WERI-Rb-1 (cell line): ENCODE measurements around the gene LRBA.
"Not testable (repeated sequence)": the region's sequence is repeated elsewhere in the genome, so short reads cannot be mapped to it uniquely, and the experiment has no call there.

ENCODE experiments used
- DNase-seq: peaks from one replicate; pipeline ENCODE4 v3.0.0-alpha.2; 2020
- H3K27ac ChIP-seq: fragments of 250-450 bp; sonication (Bioruptor Pico); 2 replicates; pipeline ENCODE4 v1.5.1; 2020; ENCODE audit warnings: mild to moderate bottlenecking, moderate library complexity
- H3K27me3 ChIP-seq: fragments of 250-450 bp; sonication (Bioruptor Pico); 2 replicates; pipeline ENCODE4 v1.5.1; 2021; ENCODE audit warnings: mild to moderate bottlenecking, low read depth, moderate library complexity; ENCODE audit not compliant: insufficient read depth, severe bottlenecking
- H3K36me3 ChIP-seq: fragments of 250-450 bp; sonication (Bioruptor Pico); 2 replicates; pipeline ENCODE4 v1.5.1; 2020; ENCODE audit warnings: mild to moderate bottlenecking, moderate library complexity
- H3K4me3 ChIP-seq: 2 replicates; pipeline ENCODE4 v1.5.1; 2011; ENCODE audit warnings: low read depth, mild to moderate bottlenecking, control low read depth, low read length
- H3K9me3 ChIP-seq: fragments of 250-450 bp; sonication (Bioruptor Pico); 2 replicates; pipeline ENCODE4 v1.5.1; 2021; ENCODE audit warnings: mild to moderate bottlenecking, moderate library complexity; ENCODE audit not compliant: severe bottlenecking
- TF ChIP-seq, protein P1 (sequence below): IDR thresholded peaks from 2 replicates; pipeline ENCODE4 v1.5.1; 2011; ENCODE audit warnings: low read depth, mild to moderate bottlenecking, control low read depth, inconsistent platforms, low read length

LRBA gene

DNA sequence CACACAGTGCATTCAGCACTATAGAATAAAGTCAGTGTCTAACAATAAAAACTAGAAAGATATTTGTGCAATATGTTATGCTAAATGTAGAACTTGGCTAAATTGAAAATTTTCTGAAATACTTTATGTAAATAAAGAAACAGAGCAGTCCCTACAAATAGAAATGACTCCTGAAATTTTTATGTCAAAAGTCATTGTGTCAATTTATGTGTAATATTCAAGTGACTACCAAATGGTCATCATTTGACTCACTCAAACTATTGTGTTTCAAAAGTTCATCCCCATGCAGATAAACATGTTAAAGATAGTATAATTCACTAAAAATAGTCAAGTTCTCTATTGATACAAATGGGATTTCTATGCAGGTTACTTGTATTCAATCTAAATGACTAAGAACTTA is 17.9 kb downstream of the LRBA start:
- H3K4me3 ChIP-seq = no peak overlapping the region
- no peak overlapping the region for H3K27ac ChIP-seq
- no peaks in the 10 kb centered on the region for H3K9me3 ChIP-seq
- no peaks in the 10 kb centered on the region for H3K27me3 ChIP-seq
- no peaks in the 10 kb centered on the region for H3K36me3 ChIP-seq
- TF ChIP-seq, protein P1, sequence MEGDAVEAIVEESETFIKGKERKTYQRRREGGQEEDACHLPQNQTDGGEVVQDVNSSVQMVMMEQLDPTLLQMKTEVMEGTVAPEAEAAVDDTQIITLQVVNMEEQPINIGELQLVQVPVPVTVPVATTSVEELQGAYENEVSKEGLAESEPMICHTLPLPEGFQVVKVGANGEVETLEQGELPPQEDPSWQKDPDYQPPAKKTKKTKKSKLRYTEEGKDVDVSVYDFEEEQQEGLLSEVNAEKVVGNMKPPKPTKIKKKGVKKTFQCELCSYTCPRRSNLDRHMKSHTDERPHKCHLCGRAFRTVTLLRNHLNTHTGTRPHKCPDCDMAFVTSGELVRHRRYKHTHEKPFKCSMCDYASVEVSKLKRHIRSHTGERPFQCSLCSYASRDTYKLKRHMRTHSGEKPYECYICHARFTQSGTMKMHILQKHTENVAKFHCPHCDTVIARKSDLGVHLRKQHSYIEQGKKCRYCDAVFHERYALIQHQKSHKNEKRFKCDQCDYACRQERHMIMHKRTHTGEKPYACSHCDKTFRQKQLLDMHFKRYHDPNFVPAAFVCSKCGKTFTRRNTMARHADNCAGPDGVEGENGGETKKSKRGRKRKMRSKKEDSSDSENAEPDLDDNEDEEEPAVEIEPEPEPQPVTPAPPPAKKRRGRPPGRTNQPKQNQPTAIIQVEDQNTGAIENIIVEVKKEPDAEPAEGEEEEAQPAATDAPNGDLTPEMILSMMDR = no peak
- DNase-seq = no peak

DNA sequence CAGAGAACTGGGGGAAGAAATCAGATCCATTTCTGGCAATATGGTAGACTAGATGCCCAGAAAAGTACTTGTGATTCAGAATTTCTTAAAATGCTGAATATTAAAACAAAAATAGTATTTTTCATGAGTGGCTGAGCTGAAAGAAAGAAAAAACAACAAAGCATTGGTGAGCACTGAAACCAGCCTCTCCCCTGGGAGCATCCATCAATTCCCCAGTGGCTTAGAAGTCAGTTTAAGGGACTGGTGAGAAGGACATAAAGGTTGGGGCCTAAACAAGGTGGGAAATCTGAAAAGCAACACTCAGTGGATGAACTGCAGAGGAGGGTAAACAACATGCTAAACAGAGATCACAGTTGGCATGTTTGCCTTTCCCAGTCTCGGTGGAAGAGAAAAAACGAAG is 20.4 kb downstream of the LRBA start:
- no peaks in the 10 kb centered on the region for H3K9me3 ChIP-seq
- DNase-seq = no peak
- no peaks in the 10 kb centered on the region for H3K27me3 ChIP-seq
- no peaks in the 10 kb centered on the region for H3K36me3 ChIP-seq
- TF ChIP-seq, protein P1 = no peak
- H3K27ac ChIP-seq = no peak overlapping the region
- no peak overlapping the region for H3K4me3 ChIP-seq

- not testable (repeated sequence) for DNase-seq, H3K27ac ChIP-seq, H3K27me3 ChIP-seq, H3K36me3 ChIP-seq, H3K4me3 ChIP-seq, H3K9me3 ChIP-seq
Measured at GRCh38 chr4:150993577-150993976, 21.5 kb downstream of the LRBA start.

DNA sequence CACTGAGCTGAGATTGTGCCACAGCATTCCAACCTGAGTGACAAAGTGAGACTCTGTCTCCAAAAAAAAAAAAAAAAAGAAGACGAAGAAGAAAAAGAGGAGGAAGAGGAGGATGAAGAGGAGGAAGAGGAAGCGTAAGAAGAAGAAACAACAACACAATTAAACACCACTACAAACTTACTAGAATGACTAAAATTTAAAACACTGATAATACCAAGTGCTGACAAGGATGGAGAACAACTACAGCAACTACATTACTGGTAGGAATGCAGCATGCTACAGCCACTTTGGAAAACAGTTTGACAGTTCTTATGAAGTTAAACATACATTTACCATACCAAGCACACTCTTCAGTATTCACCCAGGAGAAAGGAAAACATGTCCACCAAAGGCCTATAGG is 24.1 kb downstream of the LRBA start:
- Histone ChIP-seq H3K27me3 (no peaks in the 10 kb centered on the region), H3K36me3 (no peaks in the 10 kb centered on the region), H3K4me3 (no peak overlapping the region), H3K9me3 (no peaks in the 10 kb centered on the region), H3K27ac (no peak overlapping the region)
- no peak for DNase-seq
- TF ChIP-seq, protein P1 = no peak

- Histone ChIP-seq H3K27me3 (no peaks in the 10 kb centered on the region), H3K9me3 (no peaks in the 10 kb centered on the region), H3K27ac (no peak overlapping the region), H3K36me3 (no peaks in the 10 kb centered on the region), H3K4me3 (no peak overlapping the region)
- TF ChIP-seq, protein P1 = no peak
- DNase-seq = no peak
Measured at GRCh38 chr4:150990250-150990649, 24.8 kb downstream of the LRBA start.

GRCh38 chr4:150988238-150988637 is 26.8 kb downstream of the LRBA start:
- H3K9me3 ChIP-seq = no peaks in the 10 kb centered on the region
- no peak for DNase-seq
- H3K27me3 ChIP-seq = no peaks in the 10 kb centered on the region
- H3K27ac ChIP-seq = no peak overlapping the region
- no peaks in the 10 kb centered on the region for H3K36me3 ChIP-seq
- TF ChIP-seq, protein P1 = no peak
- no peak overlapping the region for H3K4me3 ChIP-seq
